GM19438 (cell line): ENCODE data around the gene CCDC66.
"Not testable (repeated sequence)": the region's sequence is repeated elsewhere in the genome, so short reads cannot be mapped to it uniquely, and the experiment has no call there.

Source experiments
- ATAC-seq: cut with Tn5 transposase; IDR thresholded peaks from one replicate; pipeline ENCODE4 v1.9.1; 2021; ENCODE audit warnings: low read depth; ENCODE audit not compliant: unreplicated experiment

CCDC66 gene

DNA sequence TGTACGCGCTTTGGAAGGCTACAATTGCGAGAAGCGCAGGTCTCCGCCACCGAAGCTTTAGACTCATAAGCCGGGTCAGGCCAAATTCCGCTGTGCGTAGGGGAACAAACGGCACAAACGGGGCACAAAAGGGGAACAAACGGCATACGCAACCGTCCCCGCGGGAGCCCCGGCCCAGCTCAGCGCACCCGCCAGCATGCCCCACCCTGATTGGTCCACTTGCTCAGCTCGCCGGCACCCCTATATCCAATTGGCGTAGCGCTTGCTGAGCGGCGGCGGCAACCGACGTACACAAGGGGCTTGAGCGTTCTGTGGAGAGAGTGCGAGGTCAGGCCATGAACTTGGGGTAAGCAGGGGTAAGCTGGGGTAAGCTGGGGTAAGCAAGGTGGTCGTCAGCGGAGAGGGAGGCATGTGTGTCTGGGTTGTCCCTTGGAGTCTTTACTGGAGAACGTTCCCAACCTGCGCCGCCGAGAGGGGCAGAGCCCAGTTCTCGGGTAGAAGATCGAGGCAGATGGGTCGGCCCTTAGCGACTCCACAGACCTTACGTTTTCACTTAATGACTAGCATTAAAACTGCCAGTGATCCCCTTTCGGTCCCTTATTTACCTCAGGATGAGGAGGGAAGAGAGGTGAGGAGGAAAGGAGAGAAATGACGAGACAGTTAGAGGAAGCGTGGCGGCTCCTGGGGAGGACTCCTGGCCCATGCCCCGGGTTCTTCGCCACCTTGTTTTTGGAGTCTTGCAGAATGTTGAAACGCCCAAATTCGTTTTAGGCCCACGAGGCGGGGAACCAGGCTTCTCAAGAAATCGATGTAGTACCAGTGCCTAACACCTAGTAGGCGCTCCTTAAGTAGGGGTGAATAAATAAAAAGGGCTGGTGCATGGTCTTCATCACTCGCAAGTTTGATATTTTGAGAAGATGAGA is at the start of gene CCDC66:
Gene CCDC66, plus strand, starts transcription at position 268 of the 923 bp plus-strand sequence. Its CDS starts 68 bp downstream, at position 336.
- ATAC-seq: peak; percentile 98

DNA sequence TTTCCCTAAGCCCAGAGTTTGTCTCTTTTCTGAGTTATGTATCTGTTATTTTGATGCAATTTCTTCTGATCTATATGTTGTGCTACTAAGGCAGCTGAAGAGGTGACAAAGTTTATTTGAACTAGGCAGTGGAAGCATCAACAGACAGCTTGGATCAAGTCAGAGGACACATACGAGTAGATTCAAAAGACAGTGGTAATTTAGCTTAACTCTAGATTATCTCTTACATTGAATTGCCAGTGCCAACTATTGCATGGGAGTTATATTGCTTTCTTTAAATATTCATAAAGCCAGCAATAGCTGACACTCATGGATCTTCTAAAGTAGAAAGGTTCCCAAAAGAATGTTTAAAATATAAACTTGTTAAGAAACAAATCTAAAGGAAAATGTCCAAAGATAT is 37.3 kb upstream of the CCDC66 start:
- ATAC-seq: no peak

DNA sequence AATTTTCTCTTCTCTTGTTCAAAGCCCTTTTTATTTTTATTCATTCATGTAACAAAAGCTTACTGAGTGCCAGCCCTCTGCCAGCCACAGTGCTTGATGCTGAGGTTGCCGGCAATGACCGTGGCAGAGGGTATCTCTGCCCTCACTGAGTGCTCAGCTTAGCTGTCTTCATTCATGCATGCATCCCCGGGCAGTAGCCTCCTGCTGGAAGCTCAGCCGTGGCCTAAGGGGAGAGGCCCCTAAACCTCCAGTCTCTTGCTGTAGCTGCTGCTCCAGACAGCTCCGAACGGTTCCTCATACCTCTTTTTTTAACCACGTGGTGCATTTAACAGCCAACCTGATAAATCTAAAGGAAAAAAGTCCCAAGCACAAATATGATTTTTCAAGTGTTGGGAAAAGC is 34.6 kb upstream of the CCDC66 start:
- ATAC-seq: no peak

DNA sequence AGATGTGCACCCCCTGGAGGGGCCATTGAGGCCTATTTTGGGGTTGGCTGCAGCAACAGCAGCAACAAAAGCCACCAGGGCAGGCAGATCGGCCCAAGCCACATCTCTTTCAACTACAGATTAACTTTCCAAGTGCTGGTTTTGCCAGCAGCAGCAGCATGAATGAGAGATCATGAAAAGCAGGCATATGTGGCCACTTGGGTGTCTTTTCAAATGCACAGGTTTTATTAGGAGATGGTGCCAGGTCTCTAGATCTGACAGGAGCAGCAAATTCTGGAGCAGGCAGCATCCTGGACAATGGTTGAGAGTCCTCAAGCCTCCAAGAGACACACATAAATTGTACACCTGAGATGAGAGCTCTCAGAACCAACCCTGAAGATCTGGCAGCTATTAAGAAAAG is 31.7 kb upstream of the CCDC66 start:
- no peak for ATAC-seq

DNA sequence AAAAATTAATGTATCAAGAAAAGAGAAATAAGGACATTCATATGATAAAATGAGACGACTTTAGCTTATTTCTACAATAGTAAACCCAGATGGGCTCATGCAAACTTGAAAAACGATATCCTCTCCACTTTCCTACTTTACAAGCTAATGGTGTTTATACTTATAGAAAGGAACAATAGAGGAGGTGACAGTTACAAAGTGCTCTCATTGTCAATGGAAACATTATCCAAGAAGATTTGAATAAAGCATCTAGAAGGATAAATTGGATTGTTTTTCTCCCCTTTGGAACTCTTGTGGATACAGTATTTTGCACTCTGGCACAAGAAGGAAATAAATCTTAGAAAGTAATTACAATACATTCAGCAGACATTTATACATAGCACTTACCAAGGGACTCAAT is 20.2 kb upstream of the CCDC66 start:
- no peak for ATAC-seq

DNA sequence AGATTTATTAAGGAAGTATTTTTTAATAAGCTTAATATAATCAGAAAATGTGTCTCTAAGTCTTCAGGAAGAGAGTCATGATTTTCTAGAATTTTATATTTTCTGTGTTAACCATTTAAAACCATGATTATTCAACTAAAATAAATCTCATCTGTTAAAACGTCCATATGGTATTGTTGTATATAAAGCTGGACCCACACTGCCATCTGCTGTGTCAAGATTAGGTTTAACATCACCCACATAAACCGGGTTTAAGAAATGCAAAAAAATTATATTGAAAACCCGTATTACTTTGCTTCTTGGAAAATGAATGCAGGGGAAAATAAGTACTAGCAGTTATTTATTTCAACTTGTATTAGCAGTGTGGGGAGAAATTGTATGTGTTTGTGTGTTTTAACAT is 9.5 kb upstream of the CCDC66 start:
- ATAC-seq: no peak

DNA sequence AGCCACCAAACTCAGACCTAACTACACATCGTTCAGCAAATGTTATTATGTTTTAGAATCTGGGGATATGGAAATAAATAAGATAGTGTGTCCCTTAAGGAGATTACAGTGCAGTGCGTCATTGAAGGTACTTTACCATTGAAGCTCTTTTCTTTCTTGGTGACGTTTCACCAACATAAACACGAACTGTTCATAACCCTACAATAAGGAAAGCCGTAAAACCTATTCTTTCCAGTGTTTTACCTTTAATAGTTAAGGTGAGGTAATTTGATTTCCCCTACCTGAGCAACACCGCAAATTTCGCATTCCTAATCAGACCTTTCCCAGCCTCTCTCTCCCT is 826 bp downstream of the CCDC66 start:
- no peak for ATAC-seq

DNA sequence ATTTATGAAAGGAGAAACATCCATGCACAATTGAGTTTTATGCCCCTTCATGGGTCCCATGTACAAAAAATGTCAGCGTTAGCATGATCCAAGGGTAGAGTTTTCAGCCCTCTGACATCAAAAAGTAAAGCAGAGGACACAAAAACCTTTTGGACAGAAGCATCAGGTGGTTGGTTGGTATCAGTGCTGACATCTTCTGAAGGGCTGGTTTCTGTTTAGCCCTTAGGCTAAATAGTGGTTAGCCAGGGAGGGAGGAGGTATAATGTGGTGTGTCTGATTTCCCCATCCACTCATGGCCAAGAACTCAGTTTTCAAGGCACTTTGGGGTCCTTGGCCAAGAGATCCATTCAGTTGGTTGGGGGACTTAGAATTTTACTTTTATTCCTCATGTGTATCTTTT is 16.5 kb downstream of the CCDC66 start:
- no peak for ATAC-seq

DNA sequence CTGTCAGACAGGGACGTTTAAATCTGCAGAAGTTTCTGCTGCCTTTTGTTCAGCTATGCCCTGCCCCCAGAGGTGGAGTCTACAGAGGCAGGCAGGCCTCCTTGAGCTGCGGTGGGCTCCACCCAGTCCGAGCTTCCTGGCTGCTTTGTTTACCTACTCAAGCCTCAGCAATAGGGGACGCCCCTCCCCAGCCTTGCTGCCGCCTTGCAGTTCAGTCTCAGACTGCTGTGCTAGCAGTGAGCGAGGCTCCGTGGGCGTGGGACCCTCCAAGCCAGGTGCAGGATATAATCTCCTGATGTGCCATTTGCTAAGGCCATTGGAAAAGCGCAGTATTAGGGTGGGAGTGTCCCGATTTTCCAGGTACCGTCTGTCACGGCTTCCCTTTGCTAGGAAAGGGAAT is 25.0 kb downstream of the CCDC66 start:
- ATAC-seq: not testable (repeated sequence)

DNA sequence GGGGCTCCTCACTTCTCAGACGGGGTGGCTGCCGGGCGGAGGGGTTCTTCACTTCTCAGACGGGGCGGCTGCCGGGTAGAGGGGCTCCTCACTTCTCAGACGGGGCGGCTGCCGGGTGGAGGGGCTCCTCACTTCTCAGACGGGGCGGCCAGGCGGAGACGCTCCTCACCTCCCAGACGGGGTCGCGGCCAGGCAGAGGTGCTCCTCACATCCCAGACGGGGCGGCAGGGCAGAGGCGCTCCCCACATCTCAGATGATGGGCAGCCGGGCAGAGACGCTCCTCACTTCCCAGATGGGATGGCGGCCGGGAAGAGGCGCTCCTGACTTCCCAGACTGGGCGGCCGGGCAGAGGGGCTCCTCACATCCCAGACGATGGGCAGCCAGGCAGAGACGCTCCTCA is 27.3 kb downstream of the CCDC66 start:
- ATAC-seq: not testable (repeated sequence)

DNA sequence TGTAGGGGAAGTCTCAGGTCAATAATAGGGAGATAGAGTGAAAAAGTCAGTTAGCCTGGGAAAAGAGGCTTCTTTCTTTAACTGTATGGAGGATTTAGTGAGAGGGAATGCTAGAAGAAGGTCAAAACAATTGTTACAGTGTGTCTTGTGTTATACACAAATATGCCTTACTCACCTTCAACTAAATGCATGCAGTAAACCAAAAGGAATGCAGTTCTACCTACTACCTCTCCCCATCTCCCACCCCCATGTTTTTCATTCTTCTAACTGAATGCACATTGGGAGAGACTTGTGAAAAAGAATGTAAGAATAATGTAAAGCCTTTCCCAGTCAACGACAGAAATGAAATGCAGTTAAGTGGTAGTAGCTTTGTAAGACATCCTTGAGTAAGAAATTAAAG is 33.8 kb downstream of the CCDC66 start:
- no peak for ATAC-seq

DNA sequence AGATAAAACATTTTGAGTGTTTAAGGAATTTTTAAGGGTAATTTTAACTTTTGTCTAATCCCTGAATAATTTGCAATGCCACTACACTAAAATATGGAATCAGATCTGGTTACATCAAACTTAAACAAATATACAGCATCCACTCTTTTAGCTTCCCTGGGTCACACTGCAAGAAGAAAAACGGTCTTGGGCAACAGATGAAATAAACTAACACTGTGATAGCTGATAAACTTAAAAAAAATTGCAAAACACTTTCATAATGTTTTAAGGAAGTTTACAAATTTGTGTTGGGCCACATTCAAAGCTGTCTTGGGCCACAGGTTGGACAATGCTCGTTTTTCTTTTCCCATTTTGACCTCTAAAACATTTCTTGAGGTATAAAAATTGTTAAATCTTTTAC is 34.3 kb downstream of the CCDC66 start:
- ATAC-seq: no peak

DNA sequence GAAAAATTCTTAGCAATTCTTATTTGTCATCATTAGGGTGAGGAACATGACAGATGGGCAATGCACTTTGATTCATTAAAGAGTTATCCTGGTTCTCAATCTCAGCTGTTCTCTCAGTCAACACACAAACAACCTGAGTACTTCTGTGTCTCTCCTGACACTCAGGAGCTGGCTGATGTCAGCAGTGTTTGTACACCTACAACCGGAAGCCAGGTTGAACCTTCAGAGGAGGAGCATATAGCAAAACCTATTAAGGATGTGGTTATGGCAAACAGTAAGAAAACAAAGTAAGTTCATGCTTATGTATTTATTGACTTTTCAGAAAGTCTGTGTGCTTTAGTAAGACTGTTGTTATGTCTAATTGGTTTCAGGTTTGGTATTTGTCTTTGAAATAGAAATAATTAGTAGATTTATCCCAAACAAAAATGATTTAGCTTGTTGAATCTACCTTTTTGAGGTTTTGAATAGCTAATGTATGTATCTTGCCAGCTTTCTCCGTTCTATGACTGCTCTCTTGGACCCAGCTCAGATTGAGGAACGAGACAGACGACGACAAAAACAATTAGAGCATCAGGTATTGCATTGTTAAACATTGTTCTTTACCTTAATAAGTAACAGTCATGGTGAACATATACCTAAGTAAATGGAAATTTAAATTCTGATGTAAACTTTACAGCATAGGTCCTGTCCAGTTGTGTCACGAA is 36.6 kb downstream of the CCDC66 start:
- ATAC-seq: no peak

DNA sequence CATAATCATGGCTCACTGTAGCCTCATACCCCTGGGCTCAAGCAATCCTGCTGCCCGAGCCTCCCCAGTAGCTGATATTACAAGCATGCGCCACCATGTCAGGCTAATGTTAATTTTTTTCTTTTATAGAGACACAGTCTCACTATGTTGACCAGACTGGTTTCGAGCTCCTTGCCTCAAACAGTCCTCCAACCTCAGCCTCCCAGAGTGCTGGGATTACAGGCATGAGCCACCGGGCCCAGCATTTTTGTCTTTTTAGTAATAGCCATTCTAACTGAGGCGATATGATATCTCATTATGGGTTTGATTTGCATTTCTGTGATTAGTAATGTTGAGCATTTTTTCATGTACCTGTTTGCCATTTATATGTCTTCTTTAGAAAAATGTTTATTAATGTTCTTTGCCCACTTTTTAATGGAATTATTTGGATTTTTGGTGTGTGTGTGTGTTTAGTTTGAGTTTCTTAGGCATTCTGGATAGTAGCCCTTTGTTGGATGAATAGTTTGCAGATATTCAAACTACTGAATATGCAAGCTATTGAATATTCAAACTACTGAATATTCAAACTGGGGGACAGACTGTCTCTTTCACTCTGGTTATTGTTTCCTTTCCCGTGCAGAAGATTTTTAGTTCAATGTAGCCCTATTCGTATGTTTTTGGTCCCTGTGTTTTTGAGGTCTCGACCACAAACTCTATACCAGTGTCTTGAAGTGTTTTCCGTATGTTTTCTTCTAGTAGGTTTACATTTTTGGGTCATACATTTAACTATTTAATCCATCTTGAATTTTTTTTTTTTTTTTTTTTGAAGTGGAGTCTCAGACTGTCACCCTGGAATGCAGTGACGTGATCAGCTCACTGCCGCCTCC is 39.2 kb downstream of the CCDC66 start:
- no peak for ATAC-seq

DNA sequence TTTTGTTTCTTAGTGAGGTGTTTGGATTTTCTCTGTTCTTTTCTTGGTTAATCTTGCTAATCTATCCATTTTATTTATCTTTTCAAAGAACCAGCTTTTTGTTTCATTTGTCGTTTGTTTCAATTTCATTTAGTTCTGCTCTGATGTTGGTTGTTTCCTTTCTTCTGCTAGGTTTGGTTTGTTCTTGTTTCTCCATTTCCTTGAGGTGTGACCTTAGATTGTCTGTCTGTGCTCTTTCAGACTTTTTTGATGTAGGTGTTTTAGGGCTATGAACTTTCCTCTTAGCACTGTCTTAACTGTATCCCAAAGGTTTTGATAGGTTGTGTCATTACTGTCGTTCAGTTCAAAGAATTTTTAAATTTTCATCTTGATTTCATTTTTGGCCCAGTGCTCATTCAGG is 51.5 kb downstream of the CCDC66 start:
- ATAC-seq: not testable (repeated sequence)

DNA sequence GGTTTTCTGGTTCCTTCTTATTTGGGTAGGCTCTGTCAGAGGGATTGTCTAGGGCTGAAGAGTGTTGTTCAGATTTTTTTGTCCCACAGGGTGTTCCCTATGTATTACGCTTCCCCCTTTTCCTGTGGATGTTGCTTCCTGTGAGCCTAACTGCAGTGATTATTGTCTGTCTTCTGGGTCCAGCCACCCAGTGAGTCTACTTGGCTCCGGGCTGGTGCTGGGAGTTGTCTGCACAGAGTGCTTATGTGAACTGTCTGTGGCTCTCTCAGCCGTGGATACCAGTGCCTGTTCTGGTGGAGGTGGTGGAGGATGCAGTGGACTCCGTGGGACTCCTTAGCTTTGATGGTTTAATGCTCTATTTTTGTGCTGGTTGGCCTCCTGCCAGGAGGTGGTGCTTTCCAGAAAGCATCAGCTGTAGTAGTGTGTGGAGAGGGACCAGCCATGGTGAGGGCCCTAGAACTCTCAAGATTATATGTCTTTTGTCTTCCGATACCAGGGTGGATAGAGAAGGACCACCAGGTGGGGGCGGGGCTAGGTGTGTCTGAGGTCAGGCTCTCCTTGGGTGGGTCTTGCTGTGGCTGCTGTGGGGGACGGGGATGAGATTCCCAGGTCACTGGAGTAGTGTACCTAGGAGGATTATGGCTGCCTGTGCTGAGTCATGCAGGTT is 53.8 kb downstream of the CCDC66 start:
- ATAC-seq: no peak

DNA sequence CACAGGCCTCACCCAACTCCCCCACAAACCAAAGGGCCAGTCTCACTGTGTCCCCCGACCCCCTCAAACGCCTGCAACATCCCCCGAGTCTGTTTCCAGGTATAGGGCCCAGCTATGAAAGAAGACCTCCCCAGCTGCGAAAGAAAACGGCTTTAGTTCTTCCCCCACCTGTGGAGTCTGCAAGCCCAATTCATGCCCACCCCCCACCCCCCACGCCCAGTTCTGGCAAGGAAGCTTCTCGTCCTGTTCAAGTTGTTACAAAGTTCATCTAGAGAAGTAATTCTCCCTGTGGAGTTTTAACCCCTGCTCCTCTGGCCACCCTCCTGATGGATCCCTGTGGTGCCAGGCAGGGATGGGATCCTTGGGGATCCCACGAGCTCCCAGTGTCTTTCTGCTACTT is 54.4 kb downstream of the CCDC66 start:
- no peak for ATAC-seq

DNA sequence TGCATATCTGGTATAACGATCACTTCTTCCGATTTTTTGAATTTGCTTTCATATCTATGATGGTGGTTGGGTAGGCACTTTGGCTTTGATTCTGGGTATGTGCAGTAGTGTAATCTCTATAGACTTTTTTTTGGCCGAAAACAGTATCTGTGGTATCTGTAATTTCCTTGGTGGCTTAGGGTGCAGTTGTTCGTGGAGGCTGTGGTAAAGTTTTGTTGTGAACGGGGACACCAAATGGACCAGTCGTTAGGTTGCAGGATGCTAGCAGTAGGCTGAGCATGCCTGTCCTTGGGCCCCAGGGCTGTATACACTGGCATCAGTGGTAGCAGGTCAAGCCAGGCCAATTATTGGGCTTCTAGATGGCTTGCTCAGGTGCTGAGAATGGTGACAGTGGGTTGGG is 55.2 kb downstream of the CCDC66 start:
- ATAC-seq: no peak

DNA sequence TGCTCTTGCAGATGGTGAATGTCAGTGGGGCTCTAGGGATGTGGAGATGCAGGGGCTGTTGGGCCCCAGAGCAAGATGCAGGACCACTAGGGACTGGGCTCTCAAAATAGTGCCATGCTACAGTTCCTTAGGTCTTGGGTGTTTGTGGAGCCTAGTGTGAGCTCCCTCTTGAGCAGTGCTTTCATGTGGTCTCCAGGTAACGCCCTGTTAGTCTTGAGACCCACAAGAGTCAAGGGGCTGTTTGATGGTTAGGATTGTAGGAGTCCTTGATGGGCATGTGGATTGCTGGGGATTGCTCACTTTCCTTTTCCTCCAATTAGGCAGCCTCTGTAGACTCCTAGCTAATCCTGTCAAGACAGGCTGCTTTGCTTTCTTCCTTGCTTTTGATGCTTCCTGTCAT is 56.0 kb downstream of the CCDC66 start:
- ATAC-seq: no peak

DNA sequence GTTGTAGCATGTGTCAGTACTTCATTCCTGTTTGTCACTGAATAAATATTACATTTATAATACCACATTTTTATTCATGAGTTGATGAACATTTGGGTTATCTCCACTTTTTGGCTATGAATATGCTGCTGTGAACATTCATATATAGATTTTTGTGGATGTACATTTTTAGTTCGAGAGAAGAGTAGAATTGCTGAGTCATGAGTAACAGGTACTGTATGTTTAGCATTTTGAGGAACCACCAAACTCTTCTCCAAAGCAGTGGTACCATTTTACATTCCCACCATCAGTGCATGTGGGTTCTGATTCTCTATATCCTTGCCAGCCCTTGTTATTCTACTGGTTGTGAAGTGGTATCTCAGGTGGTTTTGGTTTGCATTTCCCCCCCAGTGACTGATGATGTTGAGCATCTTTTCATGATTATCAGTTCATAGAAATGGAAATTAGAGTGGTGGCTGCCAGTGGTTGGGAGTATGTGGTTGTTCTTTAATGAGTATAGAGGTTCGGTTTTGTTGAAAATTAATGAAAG is 59.6 kb downstream of the CCDC66 start:
- ATAC-seq: no peak
